Ascending aorta (tissue), 2 donors: ENCODE data around the gene AMPD3. TPM values are rescaled to one million over a fixed set of nuclear protein-coding genes. Genes with fewer than 3 reads are reported as not detected.
A peak's percentile ranks its signal among the peaks of the same experiment; 100 is the strongest.

Experiments used
- DNase-seq, 2 donors: peaks; one replicate each; pipeline ENCODE4 v3.0.0-alpha.2; 2019; ENCODE audit warnings: low spot score in 2 of 2
- H3K27ac ChIP-seq, 2 donors: fragments of 200-600 bp; sonication (generic); one replicate each; pipeline ENCODE4 v1.5.1; 2016 to 2017; ENCODE audit warnings: mild to moderate bottlenecking in 1 of 2
- H3K27me3 ChIP-seq: fragments of 200-600 bp; sonication (generic); one replicate; pipeline ENCODE4 v1.5.1; 2017
- H3K36me3 ChIP-seq, 2 donors: fragments of 200-600 bp; sonication (generic); one replicate each; pipeline ENCODE4 v1.5.1; 2016
- H3K4me1 ChIP-seq, 2 donors: fragments of 200-600 bp; sonication (generic); one replicate each; pipeline ENCODE4 v1.5.1; 2016 to 2017; ENCODE audit warnings: mild to moderate bottlenecking in 1 of 2
- H3K4me3 ChIP-seq, 2 donors: fragments of 200-600 bp; sonication (generic); one replicate each; pipeline ENCODE4 v1.5.1; 2016 to 2017; ENCODE audit warnings: mild to moderate bottlenecking in 1 of 2
- H3K9me3 ChIP-seq, 2 donors: fragments of 200-600 bp; sonication (generic); one replicate each; pipeline ENCODE4 v1.5.1; 2016
- intact Hi-C: fragments of 100-400 bp; cut with DNase I; formaldehyde crosslinking; loops from one replicate; pipeline ENCODE4 v1.15.1; 2023
- total RNA-seq: library from RNA; depleted of rRNA; stranded (reverse); fragments of >200 nt; gene quantifications from one replicate; pipeline ENCODE4 v1.1.0, GENCODE V29; 2016
- TF ChIP-seq, protein P1 (sequence below), 3 experiments: fragments of 200-600 bp in 2 of 3; fragments of 450-650 bp in 1 of 3; sonication (generic) in 2 of 3; IDR thresholded peaks; one replicate each; pipeline ENCODE4 v1.5.1; 2016 to 2019; ENCODE audit warnings: antibody characterized with exemption in 3 of 3, mild to moderate bottlenecking in 1 of 3, moderate library complexity in 1 of 3

Gene AMPD3
- total RNA-seq, 1 donor from 2014 or later: 2.3 TPM

DNA sequence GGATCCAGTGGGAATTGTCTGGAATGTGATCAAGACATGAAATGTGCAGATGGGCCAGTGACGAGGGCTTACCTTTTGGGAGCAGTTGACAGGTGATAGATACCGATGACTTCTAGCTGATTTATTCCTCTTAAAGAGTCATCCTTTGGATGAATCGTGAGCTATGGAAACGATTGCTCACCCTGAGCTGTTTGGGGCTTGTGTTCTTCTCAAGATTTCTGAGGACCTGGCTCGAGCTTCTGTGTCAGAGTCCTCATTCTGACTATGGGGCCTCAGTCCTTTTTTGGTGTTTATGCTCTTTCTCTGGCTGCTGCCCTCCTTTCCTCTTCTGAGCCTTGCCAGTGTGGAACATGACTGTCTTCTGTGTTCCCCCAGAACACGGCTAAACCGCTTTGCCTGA lies 11.9 kb upstream of the AMPD3 start:
- DNase-seq: no peak
- intact Hi-C loops: no loop called here
- Histone ChIP-seq H3K4me3 (no peak overlapping the region), H3K27ac (no peak overlapping the region), H3K4me1 (no peaks in the 10 kb centered on the region), H3K27me3 (no peaks in the 10 kb centered on the region), H3K9me3 (no peaks in the 10 kb centered on the region), H3K36me3 (no peaks in the 10 kb centered on the region)
- TF ChIP-seq, protein P1, sequence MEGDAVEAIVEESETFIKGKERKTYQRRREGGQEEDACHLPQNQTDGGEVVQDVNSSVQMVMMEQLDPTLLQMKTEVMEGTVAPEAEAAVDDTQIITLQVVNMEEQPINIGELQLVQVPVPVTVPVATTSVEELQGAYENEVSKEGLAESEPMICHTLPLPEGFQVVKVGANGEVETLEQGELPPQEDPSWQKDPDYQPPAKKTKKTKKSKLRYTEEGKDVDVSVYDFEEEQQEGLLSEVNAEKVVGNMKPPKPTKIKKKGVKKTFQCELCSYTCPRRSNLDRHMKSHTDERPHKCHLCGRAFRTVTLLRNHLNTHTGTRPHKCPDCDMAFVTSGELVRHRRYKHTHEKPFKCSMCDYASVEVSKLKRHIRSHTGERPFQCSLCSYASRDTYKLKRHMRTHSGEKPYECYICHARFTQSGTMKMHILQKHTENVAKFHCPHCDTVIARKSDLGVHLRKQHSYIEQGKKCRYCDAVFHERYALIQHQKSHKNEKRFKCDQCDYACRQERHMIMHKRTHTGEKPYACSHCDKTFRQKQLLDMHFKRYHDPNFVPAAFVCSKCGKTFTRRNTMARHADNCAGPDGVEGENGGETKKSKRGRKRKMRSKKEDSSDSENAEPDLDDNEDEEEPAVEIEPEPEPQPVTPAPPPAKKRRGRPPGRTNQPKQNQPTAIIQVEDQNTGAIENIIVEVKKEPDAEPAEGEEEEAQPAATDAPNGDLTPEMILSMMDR (IDR thresholded peaks at IDR 0.05): no peak

- intact Hi-C loops: no loop called here
Observed at GRCh38 chr11:10443721-10444235, 11.3 kb upstream of the AMPD3 start.

GRCh38 chr11:10444725-10445315 lies 10.2 kb upstream of the AMPD3 start:
- Histone ChIP-seq H3K9me3 (no peaks in the 10 kb centered on the region), H3K4me3 (no peak overlapping the region), H3K4me1 (no peaks in the 10 kb centered on the region), H3K27me3 (no peaks in the 10 kb centered on the region), H3K27ac (no peak overlapping the region), H3K36me3 (no peaks in the 10 kb centered on the region)
- intact Hi-C loops: no loop called here
- peak in 1 of 2 donors; percentile 24 for DNase-seq
- TF ChIP-seq, protein P1 (IDR thresholded peaks at IDR 0.05): no peak

More at GRCh38 chr11:10443721-10444235, 11.3 kb upstream of the AMPD3 start:
- H3K27me3 ChIP-seq: no peaks in the 10 kb centered on the region
- H3K36me3 ChIP-seq: no peaks in the 10 kb centered on the region
- no peak overlapping the region for H3K27ac ChIP-seq
- H3K4me3 ChIP-seq: no peak overlapping the region
- TF ChIP-seq, protein P1 (IDR thresholded peaks at IDR 0.05): no peak
- no peaks in the 10 kb centered on the region for H3K4me1 ChIP-seq
- DNase-seq: no peak
- no peaks in the 10 kb centered on the region for H3K9me3 ChIP-seq

DNA sequence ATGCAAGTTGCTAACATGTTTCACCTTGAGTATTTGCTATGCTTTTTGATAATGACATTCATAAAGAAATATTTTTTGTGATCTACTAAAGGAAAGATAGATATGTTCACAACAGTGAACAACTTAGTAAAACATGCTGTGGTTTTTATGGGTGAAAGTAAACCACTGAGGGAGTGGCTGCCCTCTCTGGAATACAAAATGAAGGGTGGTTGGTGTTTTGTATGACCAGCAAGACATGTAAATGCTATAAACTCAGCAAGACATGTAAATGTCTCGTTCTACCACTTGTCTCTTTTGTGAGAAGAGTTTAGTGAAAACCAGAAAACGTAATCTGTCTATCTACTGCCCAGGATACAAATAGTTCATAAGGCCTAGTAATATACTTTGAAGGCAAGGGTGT lies 7.6 kb upstream of the AMPD3 start:
- H3K27me3 ChIP-seq: no peaks in the 10 kb centered on the region
- intact Hi-C loops: no loop called here
- no peaks in the 10 kb centered on the region for H3K36me3 ChIP-seq
- no peak overlapping the region for H3K4me3 ChIP-seq
- H3K9me3 ChIP-seq: no peaks in the 10 kb centered on the region
- no peak overlapping the region for H3K27ac ChIP-seq
- DNase-seq: no peak
- no peaks in the 10 kb centered on the region for H3K4me1 ChIP-seq
- TF ChIP-seq, protein P1 (IDR thresholded peaks at IDR 0.05): no peak

DNA sequence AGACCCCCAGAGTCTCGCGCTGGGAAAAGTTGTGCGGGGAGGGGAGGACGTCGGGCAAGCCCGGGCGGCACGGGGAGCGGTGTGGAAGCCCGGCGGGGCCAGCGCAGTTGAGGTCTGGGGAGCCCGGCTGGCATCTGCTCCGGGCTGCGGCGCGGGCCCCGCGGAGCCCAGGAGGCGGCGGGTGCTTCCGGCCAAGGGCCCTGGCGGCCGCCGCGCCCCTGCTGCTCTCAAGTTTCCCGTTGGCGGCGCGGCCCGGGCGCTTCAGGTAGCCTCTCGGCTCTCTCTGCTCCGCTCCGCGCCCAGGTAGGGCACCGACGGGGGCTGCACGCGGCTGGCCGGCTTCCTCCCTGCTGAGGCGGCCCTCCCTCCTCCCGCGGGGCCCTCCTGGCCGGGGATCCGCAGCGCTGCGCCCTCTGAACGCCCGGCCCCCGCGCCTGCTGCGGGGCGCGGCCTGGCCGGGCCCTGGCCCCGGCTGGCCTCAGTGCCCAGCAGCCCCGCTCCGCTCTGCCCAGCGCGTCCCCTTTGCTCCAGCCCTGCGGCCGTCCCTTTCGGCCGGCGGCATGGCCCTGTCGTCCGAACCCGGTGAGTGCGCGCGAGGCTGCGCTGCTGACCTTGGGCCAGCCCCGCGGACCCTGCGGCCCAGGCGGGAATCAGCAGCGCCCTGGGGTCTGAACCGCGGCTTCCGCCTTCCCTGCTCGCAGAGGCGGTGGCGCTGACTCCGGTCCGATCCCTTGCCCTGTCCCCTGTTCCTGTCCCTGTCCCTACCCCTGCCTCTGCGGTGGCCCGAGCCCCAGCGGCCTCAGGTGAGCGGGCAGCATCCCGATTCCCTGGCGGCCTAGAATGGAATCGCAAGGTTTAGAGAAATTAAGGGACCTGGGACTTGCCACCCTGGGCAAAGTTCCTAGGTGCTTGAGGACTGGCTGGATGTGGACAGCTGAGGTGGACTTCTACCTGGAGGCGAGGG lies 4.3 kb upstream of the AMPD3 start:
- DNase-seq: no peak
- H3K4me3 ChIP-seq: peak overlapping the region; percentile 73
- TF ChIP-seq, protein P1 (IDR thresholded peaks at IDR 0.05): peak; percentile 29 to 51 (median 45)
- intact Hi-C loops: no loop called here
- no peaks in the 10 kb centered on the region for H3K27me3 ChIP-seq
- no peaks in the 10 kb centered on the region for H3K9me3 ChIP-seq
- no peaks in the 10 kb centered on the region for H3K4me1 ChIP-seq
- no peaks in the 10 kb centered on the region for H3K36me3 ChIP-seq
- H3K27ac ChIP-seq: peak overlapping the region in 1 of 2 donors; percentile 35
